HUES48 (cell line): ENCODE results near the gene STX16.

Experiments
- H3K27ac ChIP-seq: one replicate; pipeline ENCODE4 v1.7.0; 2013; ENCODE audit warnings: low read depth, low read length, inconsistent platforms
- H3K27me3 ChIP-seq: 2 replicates; pipeline ENCODE4 v1.6.1; 2013; ENCODE audit warnings: mild to moderate bottlenecking, low read length; ENCODE audit not compliant: control insufficient read depth, insufficient read depth
- H3K36me3 ChIP-seq: 2 replicates; pipeline ENCODE4 v1.6.1; 2013; ENCODE audit warnings: low read length; ENCODE audit not compliant: control insufficient read depth, insufficient read depth
- H3K4me1 ChIP-seq: 2 replicates; pipeline ENCODE4 v1.6.1; 2013; ENCODE audit warnings: mild to moderate bottlenecking, low read length; ENCODE audit not compliant: control insufficient read depth, insufficient read depth
- H3K4me3 ChIP-seq: 2 replicates; pipeline ENCODE4 v1.5.1; 2013; ENCODE audit warnings: mild to moderate bottlenecking, low read depth, low read length
- H3K9ac ChIP-seq: 2 replicates; pipeline ENCODE4 v1.6.1; 2013; ENCODE audit warnings: mild to moderate bottlenecking, low read depth, low read length, moderate library complexity
- H3K9me3 ChIP-seq: 2 replicates; pipeline ENCODE4 v1.6.1; 2013; ENCODE audit warnings: low read length; ENCODE audit not compliant: control insufficient read depth, insufficient read depth

The STX16 gene

DNA sequence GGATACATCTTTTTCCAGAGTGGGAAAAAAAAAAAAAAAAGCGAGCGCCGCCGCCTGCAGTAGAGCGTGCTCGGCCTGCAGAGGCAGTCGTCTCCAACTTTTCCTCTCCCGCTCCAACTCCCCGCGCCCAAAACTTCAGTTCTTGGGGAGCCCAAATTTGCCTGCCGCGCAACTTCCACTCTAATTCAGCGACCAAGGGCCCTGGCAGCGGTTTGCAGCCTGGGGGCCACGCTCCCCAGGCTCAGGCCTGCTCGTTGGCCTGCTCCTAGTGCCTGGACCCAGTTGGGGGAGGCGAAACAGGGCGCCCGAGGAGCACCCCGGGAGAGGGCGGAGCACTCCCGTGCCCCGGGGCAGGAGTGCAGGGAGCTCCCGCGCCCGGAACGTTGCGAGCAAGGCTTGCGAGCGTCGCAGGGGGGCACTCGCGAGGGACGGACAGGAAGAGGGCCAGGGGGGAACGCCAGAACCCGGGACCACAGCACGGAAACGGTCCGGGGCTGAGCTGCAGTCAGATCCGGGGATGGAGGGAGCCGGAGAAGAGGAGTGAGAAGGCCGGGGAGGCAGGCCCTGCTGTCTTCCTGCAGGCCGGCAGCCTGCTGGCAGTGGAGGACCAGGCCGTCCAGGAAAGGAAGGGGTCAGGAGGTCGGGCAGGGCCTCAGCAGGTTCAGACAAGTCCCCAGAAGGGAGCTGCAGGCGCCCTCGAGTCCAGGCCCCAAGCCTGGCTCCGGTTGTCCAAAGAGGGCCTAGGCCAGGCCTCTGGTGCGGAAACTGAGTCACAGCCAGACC, at the start of gene STX16:
Gene STX16, plus strand, starts transcription at position 508 of the 783 bp plus-strand sequence. CDS start 724 bp downstream, outside the sequence.
- Histone ChIP-seq H3K36me3 (no peaks in the 10 kb centered on the region), H3K27ac (peak within 1 kb of the TSS; percentile 99), H3K4me3 (peak within 1 kb of the TSS; percentile 90), H3K4me1 (peaks cover 38% of the 10 kb centered on the region), H3K9ac (peak within 1 kb of the TSS; percentile 74), H3K27me3 (peaks cover 10% of the 10 kb centered on the region; the same call in 1 of the 2 replicates), H3K9me3 (no peaks in the 10 kb centered on the region)

DNA sequence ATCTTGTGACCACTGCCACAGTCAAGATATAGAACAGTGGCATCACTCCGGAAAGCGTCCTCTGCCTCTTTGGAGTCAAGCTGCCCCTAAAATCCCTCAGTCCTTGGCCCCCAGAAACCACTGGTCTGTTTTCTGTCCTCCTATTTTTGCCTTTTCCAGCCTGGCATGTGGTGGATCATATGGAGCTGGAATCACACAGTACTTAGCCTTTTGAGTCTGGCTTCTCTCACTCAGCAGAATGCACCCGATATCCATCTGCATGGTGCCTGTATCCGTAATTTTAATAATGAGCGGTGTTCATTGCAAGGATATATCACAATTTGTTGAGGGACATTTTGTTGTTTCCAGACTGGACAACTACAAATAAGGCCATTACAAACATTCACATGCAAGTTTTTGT, 49.0 kb upstream of the STX16 start:
- H3K9ac ChIP-seq, result no peak overlapping the region
- no peaks in the 10 kb centered on the region for H3K9me3 ChIP-seq
- H3K36me3 ChIP-seq, result no peaks in the 10 kb centered on the region
- no peak overlapping the region for H3K4me3 ChIP-seq
- no peaks in the 10 kb centered on the region for H3K27me3 ChIP-seq
- peaks cover 4% of the 10 kb centered on the region; the same call in 1 of the 2 replicates for H3K4me1 ChIP-seq
- H3K27ac ChIP-seq, result no peak overlapping the region

DNA sequence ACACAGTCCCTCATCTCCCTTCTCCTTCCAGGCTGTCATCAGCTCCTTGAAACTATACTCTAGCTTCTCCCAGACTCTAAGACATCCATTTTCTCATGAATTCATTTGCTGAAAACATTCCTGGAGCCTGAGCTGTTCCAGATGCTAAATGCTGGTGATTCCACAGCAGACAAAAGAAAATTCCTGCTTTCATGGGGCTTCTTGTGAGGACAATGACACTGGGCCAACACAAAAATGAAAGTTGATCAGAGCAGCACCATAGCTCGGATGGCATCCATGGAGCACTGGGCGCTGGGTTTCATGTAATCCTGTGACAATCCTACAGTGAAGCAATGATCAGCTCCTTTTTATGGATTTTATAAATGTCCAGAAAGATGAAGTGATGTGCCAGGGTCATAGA, 47.4 kb upstream of the STX16 start:
- Histone ChIP-seq H3K27me3 (no peaks in the 10 kb centered on the region), H3K4me1 (peaks cover 4% of the 10 kb centered on the region; the same call in 1 of the 2 replicates), H3K4me3 (no peak overlapping the region), H3K9ac (no peak overlapping the region), H3K36me3 (no peaks in the 10 kb centered on the region), H3K9me3 (no peaks in the 10 kb centered on the region), H3K27ac (no peak overlapping the region)

- H3K27me3 ChIP-seq, result no peaks in the 10 kb centered on the region
Observed at GRCh38 chr20:58604128-58604881, 46.8 kb upstream of the STX16 start.

GRCh38 chr20:58605292-58606065, 45.6 kb upstream of the STX16 start:
- no peak overlapping the region for H3K9ac ChIP-seq
- H3K36me3 ChIP-seq, result no peaks in the 10 kb centered on the region
- H3K4me3 ChIP-seq, result no peak overlapping the region
- H3K9me3 ChIP-seq, result no peaks in the 10 kb centered on the region
- H3K4me1 ChIP-seq, result peaks cover 4% of the 10 kb centered on the region; the same call in 1 of the 2 replicates
- no peak overlapping the region for H3K27ac ChIP-seq
- H3K27me3 ChIP-seq, result no peaks in the 10 kb centered on the region

More at GRCh38 chr20:58604128-58604881, 46.8 kb upstream of the STX16 start:
- H3K9me3 ChIP-seq, result no peaks in the 10 kb centered on the region
- H3K9ac ChIP-seq, result no peak overlapping the region
- peaks cover 4% of the 10 kb centered on the region; the same call in 1 of the 2 replicates for H3K4me1 ChIP-seq
- H3K27ac ChIP-seq, result no peak overlapping the region
- no peaks in the 10 kb centered on the region for H3K36me3 ChIP-seq
- H3K4me3 ChIP-seq, result no peak overlapping the region

GRCh38 chr20:58606184-58606583, 44.9 kb upstream of the STX16 start:
- Histone ChIP-seq H3K27me3 (no peaks in the 10 kb centered on the region), H3K36me3 (no peaks in the 10 kb centered on the region), H3K27ac (no peak overlapping the region), H3K4me3 (no peak overlapping the region), H3K9ac (no peak overlapping the region), H3K4me1 (peaks cover 4% of the 10 kb centered on the region; the same call in 1 of the 2 replicates), H3K9me3 (no peaks in the 10 kb centered on the region)

- Histone ChIP-seq H3K9ac (no peak overlapping the region), H3K27ac (no peak overlapping the region), H3K36me3 (no peaks in the 10 kb centered on the region), H3K9me3 (no peaks in the 10 kb centered on the region), H3K4me1 (peaks cover 4% of the 10 kb centered on the region; the same call in 1 of the 2 replicates), H3K27me3 (no peaks in the 10 kb centered on the region), H3K4me3 (no peak overlapping the region)
Observed at GRCh38 chr20:58608096-58608840, 42.8 kb upstream of the STX16 start.

DNA sequence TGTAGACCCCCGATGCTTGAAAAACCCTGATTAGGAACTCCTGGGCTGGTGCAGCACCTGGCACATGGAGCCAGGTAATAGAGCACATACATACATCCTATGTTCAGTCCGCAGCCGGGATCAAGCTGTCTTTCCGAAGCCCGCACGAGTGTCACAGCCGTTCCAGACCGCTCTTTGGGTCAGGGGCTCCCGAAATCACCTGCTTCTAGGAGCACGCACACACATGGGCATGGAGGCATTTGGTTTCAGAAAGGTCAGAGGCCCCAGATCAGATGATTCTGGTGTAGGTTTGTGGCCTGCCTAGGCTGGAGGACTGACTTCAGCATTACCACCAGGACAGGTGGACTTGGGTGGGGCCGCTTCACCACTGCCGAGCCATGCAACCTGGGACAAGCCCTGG, 42.1 kb upstream of the STX16 start:
- no peak overlapping the region for H3K4me3 ChIP-seq
- H3K27me3 ChIP-seq, result no peaks in the 10 kb centered on the region
- no peak overlapping the region for H3K9ac ChIP-seq
- no peaks in the 10 kb centered on the region for H3K9me3 ChIP-seq
- no peak overlapping the region for H3K27ac ChIP-seq
- no peaks in the 10 kb centered on the region for H3K36me3 ChIP-seq
- H3K4me1 ChIP-seq, result peaks cover 4% of the 10 kb centered on the region; the same call in 1 of the 2 replicates

GRCh38 chr20:58610071-58610800, 40.8 kb upstream of the STX16 start:
- no peak overlapping the region for H3K4me3 ChIP-seq
- H3K27ac ChIP-seq, result no peak overlapping the region
- H3K4me1 ChIP-seq, result no peaks in the 10 kb centered on the region; the same call in 1 of the 2 replicates
- H3K9ac ChIP-seq, result no peak overlapping the region
- H3K27me3 ChIP-seq, result no peaks in the 10 kb centered on the region
- H3K36me3 ChIP-seq, result no peaks in the 10 kb centered on the region
- no peaks in the 10 kb centered on the region for H3K9me3 ChIP-seq

DNA sequence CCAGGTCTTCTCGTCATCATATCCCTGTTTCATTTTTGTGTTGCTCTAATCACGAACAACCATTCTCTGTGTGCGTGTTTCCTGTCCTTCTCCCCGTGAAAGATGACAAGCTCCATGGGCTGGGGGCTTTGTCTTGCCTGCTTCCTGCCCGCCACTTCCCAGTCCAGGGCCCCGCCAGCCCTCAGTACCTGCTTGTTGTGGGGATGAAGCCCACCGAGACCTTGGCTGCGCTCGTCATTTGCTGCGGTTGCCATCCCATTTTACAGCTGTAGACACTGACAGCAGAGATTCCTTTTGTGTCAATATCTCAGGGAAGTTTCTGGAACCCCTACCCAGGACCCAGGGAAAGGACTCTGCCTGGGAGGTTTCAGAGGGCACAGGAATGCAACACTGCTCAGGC, 40.3 kb upstream of the STX16 start:
- H3K9ac ChIP-seq, result no peak overlapping the region
- no peaks in the 10 kb centered on the region for H3K27me3 ChIP-seq
- no peaks in the 10 kb centered on the region for H3K9me3 ChIP-seq
- H3K36me3 ChIP-seq, result no peaks in the 10 kb centered on the region
- H3K4me3 ChIP-seq, result no peak overlapping the region
- H3K27ac ChIP-seq, result no peak overlapping the region
- no peaks in the 10 kb centered on the region for H3K4me1 ChIP-seq
